Esophagus squamous epithelium (tissue), 5 donors: Measurements from ENCODE around the gene LDHAL6B. TPM values are rescaled to one million over a fixed set of nuclear protein-coding genes. Genes with fewer than 3 reads are reported as not detected.
A peak's percentile ranks its signal among the peaks of the same experiment; 100 is the strongest.

Experiments used
- DNase-seq: peaks from one replicate; lab custom pipeline; 2025; lab: John Stamatoyannopoulos, UW
- H3K27ac ChIP-seq, 4 donors: fragments of 200-600 bp; sonication (generic); one replicate each; pipeline ENCODE4 v1.5.1; 2016 to 2019; ENCODE audit warnings: mild to moderate bottlenecking in 1 of 4
- H3K27me3 ChIP-seq, 4 donors: fragments of 200-600 bp; sonication (generic); 1 replicate in 3 of 4; 2 replicates in 1 of 4; pipeline versions ENCODE4 v1.5.1 to v1.6.0; 2017 to 2021; ENCODE audit warnings: antibody characterized with exemption in 1 of 4
- H3K36me3 ChIP-seq, 3 donors: fragments of 200-600 bp; sonication (generic); one replicate each; pipeline ENCODE4 v1.5.1; 2016 to 2019
- H3K4me1 ChIP-seq, 3 donors: fragments of 200-600 bp; sonication (generic); one replicate each; pipeline ENCODE4 v1.5.1; 2017 to 2019
- H3K4me3 ChIP-seq, 4 donors: fragments of 200-600 bp; sonication (generic); 1 replicate in 3 of 4; 2 replicates in 1 of 4; pipeline ENCODE4 v1.5.1; 2016 to 2019; ENCODE audit warnings: mild to moderate bottlenecking in 2 of 4, moderate library complexity in 1 of 4
- H3K9me3 ChIP-seq, 3 donors: fragments of 200-600 bp; sonication (generic); one replicate each; pipeline ENCODE4 v1.5.1; 2016 to 2019
- CTCF ChIP-seq, 6 experiments: fragments of 450-650 bp in 4 of 6; fragments of 200-600 bp in 2 of 6; sonication (generic) in 2 of 6; IDR thresholded peaks; one replicate each; pipeline ENCODE4 v1.5.1; 2016 to 2019; ENCODE audit warnings: antibody characterized with exemption in 6 of 6, mild to moderate bottlenecking in 4 of 6, moderate library complexity in 4 of 6
- POLR2A ChIP-seq, 4 donors: fragments of 450-650 bp; IDR thresholded peaks; one replicate each; pipeline ENCODE4 v1.6.1; 2017; ENCODE audit warnings: antibody characterized with exemption in 4 of 4, mild to moderate bottlenecking in 4 of 4, moderate library complexity in 3 of 4
- WGBS, 2 donors: methylation state at CpG; one replicate each; pipeline ENCODE4 v1.1.5; 2018; 5-methylcytosine and 5-hydroxymethylcytosine counted together
- intact Hi-C: fragments of 100-400 bp; cut with DNase I; formaldehyde crosslinking; loops from one replicate; pipeline ENCODE4 v1.15.0; 2022
- total RNA-seq, 4 donors: library from RNA; depleted of rRNA; stranded (reverse); fragments of >200 nt; gene quantifications; one replicate each; pipeline ENCODE4 v1.1.0, GENCODE V29; 2016
- donor health status: DM: yes; HTN: yes; CAD: no.

LDHAL6B gene
- total RNA-seq, 4 donors from 2014 or later: not detected

GRCh38 chr15:59176653-59177316 lies 29.9 kb upstream of the LDHAL6B start:
- peak overlapping the region in 1 of 4 donors; percentile 34 for H3K27ac ChIP-seq
- no peak overlapping the region for H3K4me3 ChIP-seq
- no peak for TF ChIP-seq POLR2A (IDR thresholded peaks at IDR 0.05)
- WGBS, 2 donors: 81 to 85% methylated on average over 9 of the region's 9 CpGs
- peaks cover 0 to 44% (median 0%) of the 10 kb centered on the region in 3 donors for H3K36me3 ChIP-seq
- no peaks in the 10 kb centered on the region for H3K27me3 ChIP-seq
- H3K9me3 ChIP-seq: peaks cover 0 to 4% (median 3%) of the 10 kb centered on the region in 3 donors
- peaks cover 0 to 20% (median 5%) of the 10 kb centered on the region in 3 donors for H3K4me1 ChIP-seq
- DNase-seq: no peak
- intact Hi-C loops: loop anchor here (10.0 kb wide), 1 partner anchor 318 kb away; no protein-coding TSS in a partner anchor

- Histone ChIP-seq H3K4me1 (peaks cover 0 to 20% (median 5%) of the 10 kb centered on the region in 3 donors), H3K27ac (peak overlapping the region in 1 of 4 donors; percentile 74), H3K27me3 (no peaks in the 10 kb centered on the region), H3K36me3 (peaks cover 0 to 48% (median 0%) of the 10 kb centered on the region in 3 donors), H3K9me3 (peaks cover 0 to 9% (median 8%) of the 10 kb centered on the region in 3 donors), H3K4me3 (no peak overlapping the region)
- no peak for DNase-seq
- TF ChIP-seq CTCF (IDR thresholded peaks at IDR 0.05) (no peak), POLR2A (IDR thresholded peaks at IDR 0.05) (no peak)
- intact Hi-C loops: loop anchor here (10.0 kb wide), 1 partner anchor 318 kb away; no protein-coding TSS in a partner anchor
- 84 to 87% methylated on average over 3 to 4 of the region's 4 CpGs for whole genome bisulfite sequencing, 2 donors
Measured at GRCh38 chr15:59177317-59177660, 29.4 kb upstream of the LDHAL6B start.

DNA sequence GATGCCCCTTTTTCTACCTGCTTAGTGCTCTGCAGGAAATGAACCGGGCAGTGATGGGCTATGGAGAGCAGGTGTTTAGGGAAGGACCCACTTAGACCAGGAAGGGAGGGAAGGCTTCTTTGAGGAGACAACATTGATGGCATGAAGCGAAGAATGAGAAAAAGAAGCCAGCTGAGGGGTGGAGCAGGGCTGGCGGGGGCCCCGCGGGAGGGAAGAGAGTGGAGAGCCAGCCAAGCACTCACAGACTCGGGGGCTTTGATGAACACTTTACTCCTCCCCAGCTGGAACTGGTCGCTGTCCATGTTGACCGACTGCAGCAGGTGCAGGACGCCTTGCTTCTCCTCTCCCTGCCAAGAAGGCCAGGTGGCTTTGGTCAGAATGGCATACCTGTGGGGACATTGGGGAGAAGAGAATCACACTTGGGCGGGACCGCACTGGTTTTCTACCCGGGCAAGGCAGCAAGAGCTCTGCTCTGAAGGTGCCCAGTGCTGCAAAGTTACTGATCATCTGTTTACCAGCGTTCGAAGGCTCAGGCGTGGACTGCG lies 28.4 kb upstream of the LDHAL6B start:
- intact Hi-C loops: loop anchor here (10.0 kb wide), 1 partner anchor 317 kb away; no protein-coding TSS in a partner anchor
- no peak for DNase-seq
- TF ChIP-seq CTCF (IDR thresholded peaks at IDR 0.05) (no peak), POLR2A (IDR thresholded peaks at IDR 0.05) (no peak)
- Histone ChIP-seq H3K4me1 (peaks cover 0 to 20% (median 5%) of the 10 kb centered on the region in 3 donors), H3K9me3 (peaks cover 0 to 14% (median 8%) of the 10 kb centered on the region in 3 donors), H3K36me3 (peaks cover 0 to 57% (median 0%) of the 10 kb centered on the region in 3 donors), H3K27ac (peak overlapping the region in 1 of 4 donors; percentile 74), H3K4me3 (no peak overlapping the region), H3K27me3 (no peaks in the 10 kb centered on the region)
- whole genome bisulfite sequencing, 2 donors: 91 to 93% methylated on average over 13 to 16 of the region's 16 CpGs

- Histone ChIP-seq H3K4me3 (no peak overlapping the region), H3K36me3 (peaks cover 0 to 67% (median 0%) of the 10 kb centered on the region in 3 donors), H3K27me3 (no peaks in the 10 kb centered on the region), H3K9me3 (peaks cover 0 to 14% (median 8%) of the 10 kb centered on the region in 3 donors), H3K27ac (no peak overlapping the region), H3K4me1 (peaks cover 0 to 15% (median 5%) of the 10 kb centered on the region in 3 donors)
- no peak for DNase-seq
- intact Hi-C loops: loop anchor here (10.0 kb wide), 1 partner anchor 315 kb away; no protein-coding TSS in a partner anchor
- WGBS, 2 donors: 83 to 84% methylated on average over 5 of the region's 5 CpGs
- TF ChIP-seq POLR2A (IDR thresholded peaks at IDR 0.05) (no peak), CTCF (IDR thresholded peaks at IDR 0.05) (no peak)
Measured at GRCh38 chr15:59179717-59180116, 26.9 kb upstream of the LDHAL6B start.

DNA sequence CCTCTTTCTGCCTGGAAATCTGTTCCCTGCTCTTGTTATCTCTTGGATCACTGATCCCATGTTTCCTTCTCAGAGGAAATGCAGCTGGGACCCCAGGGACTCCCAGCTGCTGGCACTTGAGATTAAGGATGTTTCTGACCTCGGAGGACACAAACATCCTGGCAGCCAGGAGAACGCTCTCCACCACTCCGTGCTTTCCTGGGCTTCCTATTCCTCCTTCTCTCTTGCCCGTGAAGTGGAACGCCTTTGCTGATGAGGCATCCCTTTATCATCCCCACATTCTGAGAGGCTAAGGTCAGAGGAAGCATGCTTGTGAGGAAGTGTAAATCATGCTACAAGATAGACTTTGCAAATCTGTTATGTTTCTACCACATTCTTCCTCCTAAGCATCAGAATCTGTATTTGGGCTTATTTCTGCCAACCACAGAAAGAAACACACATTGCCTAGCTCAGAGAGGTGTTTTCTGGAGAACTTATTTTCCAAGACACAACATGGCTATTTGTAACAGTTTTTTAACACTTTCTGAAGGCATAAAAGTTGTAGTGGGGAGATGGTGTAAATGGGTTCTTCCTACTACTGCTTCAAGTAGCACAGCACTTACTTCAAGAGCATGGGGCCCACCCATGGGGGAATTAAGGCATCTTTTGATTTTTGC lies 25.6 kb upstream of the LDHAL6B start:
- intact Hi-C loops: no loop called here
- Histone ChIP-seq H3K36me3 (peaks cover 0 to 77% (median 0%) of the 10 kb centered on the region in 3 donors), H3K9me3 (peaks cover 0 to 14% (median 8%) of the 10 kb centered on the region in 3 donors), H3K4me1 (peaks cover 0 to 2% (median 0%) of the 10 kb centered on the region in 3 donors), H3K27ac (no peak overlapping the region), H3K4me3 (no peak overlapping the region), H3K27me3 (no peaks in the 10 kb centered on the region)
- no peak for DNase-seq
- WGBS, 2 donors: 67 to 75% methylated on average over 5 of the region's 5 CpGs
- no peak for TF ChIP-seq CTCF (IDR thresholded peaks at IDR 0.05)
- no peak for TF ChIP-seq POLR2A (IDR thresholded peaks at IDR 0.05)
